Adrenal gland (tissue), 5 donors: ENCODE data around the gene CDKN2D.

Experiments used
- POLR2A ChIP-seq, 2 donors: fragments of 450-650 bp; IDR thresholded peaks; one replicate each; pipeline ENCODE4 v1.6.1; 2017; ENCODE audit warnings: antibody characterized with exemption in 2 of 2, mild to moderate bottlenecking in 2 of 2, moderate library complexity in 1 of 2
- TF ChIP-seq, protein P1 (sequence below), 6 experiments: fragments of 450-650 bp in 4 of 6; fragments of 200-600 bp in 2 of 6; sonication (generic) in 1 of 6; IDR thresholded peaks; 1 replicate in 5 of 6; 2 replicates in 1 of 6; pipeline versions ENCODE4 v1.5.1 to v1.8.0; 2016 to 2021; ENCODE audit warnings: antibody characterized with exemption in 6 of 6, mild to moderate bottlenecking in 2 of 6, moderate library complexity in 1 of 6
- donor health status: DM: no; HTN: no; CAD: no.

DNA sequence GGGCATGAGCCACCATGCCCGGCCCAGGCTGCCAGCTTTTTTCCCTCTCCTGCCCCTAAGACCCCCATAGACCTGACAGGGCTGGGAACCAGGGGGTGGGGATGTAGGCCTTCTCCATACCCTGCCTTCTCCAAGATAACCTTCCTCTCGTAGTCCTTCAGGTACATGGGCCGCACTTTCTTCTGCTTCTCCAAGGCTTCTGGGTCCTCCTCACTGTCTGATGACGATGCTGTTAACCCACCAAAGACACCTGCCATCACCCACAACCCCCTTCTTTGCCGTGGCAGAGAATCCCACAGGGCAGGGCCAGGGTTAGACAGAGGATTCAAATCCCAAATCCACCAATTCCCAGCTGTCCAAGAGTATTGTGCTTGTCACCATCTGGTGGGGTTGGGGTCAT is 6.2 kb downstream of the CDKN2D start:
- TF ChIP-seq, protein P1, sequence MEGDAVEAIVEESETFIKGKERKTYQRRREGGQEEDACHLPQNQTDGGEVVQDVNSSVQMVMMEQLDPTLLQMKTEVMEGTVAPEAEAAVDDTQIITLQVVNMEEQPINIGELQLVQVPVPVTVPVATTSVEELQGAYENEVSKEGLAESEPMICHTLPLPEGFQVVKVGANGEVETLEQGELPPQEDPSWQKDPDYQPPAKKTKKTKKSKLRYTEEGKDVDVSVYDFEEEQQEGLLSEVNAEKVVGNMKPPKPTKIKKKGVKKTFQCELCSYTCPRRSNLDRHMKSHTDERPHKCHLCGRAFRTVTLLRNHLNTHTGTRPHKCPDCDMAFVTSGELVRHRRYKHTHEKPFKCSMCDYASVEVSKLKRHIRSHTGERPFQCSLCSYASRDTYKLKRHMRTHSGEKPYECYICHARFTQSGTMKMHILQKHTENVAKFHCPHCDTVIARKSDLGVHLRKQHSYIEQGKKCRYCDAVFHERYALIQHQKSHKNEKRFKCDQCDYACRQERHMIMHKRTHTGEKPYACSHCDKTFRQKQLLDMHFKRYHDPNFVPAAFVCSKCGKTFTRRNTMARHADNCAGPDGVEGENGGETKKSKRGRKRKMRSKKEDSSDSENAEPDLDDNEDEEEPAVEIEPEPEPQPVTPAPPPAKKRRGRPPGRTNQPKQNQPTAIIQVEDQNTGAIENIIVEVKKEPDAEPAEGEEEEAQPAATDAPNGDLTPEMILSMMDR (IDR thresholded peaks at IDR 0.05) = no peak
- no peak for TF ChIP-seq POLR2A (IDR thresholded peaks at IDR 0.05)
